GDM1 (cell line): ENCODE measurements around the gene OTP.

Experiments
- DNase-seq: peaks from one replicate; lab custom pipeline; 2025; lab: John Stamatoyannopoulos, UW

OTP gene

DNA sequence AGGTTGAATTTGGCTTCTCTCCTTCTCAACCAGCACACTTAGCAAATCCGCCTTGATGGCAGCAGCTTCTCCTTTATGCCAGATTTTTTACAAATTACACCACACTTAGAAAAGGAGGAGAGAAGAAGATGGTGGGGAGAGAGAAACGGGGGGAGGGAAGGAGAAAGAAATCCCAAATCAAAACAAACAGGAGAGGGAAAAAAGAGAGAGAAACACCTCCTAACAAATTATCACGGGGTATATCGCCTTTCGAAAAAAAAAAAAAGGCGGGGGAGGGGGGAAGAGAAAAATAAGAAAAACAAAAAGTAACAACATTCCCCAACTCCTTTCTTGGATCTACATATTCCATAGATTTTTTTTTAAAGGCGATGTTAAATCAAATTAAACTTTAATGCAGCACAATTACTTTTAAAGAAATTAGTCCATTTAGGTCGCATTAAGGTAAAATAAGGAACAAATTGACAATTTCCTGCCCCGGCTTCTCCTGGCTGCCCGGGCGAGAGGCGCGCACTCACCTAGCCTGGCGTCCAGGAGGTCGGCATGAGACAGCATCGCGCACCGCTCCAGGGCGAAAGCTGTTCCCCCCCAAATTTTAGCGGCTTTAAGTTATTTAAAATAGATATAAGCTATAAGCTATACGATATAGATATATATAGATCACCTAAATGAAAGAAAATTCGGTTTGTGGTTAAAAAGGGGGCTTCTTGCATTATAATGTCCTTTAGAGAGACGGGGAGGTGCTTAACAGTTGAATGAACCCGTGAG, at the start of gene OTP:
Gene OTP (minus strand): TSS at position 716 of the 765 bp plus-strand sequence. CDS start 164 bp downstream, at position 552.
- no peak for DNase-seq

DNA sequence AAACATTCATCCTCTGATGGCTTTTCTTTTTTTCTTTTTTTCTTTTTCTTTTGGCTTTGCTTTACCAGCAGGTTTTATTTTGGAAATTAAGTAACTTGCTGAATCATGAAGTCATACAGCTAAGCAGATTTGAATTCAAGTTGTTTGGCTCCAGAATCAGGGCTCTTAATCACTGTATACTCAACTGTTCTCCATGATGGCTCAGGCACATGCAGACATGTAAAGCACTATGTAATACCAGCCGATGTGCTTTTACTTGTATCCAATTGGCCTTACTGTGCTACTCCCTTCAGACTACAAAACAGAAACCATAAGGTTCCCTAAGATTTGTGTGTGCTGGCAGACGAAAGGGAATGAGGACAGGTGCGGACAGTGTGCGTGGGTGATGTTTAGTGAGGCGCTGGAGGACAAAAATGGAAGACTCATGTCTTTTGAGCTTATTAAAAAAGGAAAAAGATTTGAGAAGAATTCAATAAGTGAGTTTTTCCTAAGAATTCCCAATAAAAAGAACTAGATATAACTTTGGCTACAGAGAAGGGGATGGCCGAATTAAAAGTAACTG, 44.7 kb upstream of the OTP start:
- no peak for DNase-seq

DNA sequence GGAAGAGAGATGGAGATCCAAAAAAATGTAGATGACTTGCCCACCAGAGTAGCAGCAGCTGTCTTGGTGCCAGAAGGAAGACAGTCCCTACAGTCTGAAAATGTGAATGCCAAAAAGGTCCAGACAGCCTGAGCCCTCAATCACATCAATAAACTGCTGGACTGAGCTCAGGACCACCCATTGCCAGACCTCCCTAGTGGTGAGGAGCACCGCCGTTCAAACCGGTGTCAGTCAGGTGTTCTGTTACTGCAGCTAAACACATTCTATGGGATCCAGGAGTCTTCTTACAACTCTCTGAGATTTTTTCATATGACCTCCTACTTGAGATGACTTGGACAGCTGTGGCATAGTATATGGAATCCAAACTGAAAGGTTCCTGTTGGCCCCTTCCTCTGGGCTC, 32.0 kb upstream of the OTP start:
- DNase-seq, result no peak

DNA sequence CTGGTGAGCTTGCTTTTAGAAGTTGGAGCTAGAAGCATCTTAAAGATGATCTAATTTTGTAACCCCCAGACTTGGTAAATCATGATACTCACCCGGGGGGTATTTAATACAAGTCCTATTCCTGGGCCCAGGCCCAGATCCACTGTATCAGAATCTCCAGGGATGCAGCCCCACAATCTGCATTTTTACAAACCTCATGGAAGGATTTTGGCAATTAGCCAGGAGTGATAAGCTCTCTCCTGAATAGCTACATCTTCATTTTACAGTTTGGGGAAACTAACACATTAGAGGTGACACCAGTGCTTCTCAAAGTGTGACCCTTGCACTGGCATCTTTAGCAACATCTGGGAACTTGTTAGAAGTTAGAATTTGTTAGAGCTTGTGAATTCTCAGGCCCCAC, 31.2 kb upstream of the OTP start:
- no peak for DNase-seq

DNA sequence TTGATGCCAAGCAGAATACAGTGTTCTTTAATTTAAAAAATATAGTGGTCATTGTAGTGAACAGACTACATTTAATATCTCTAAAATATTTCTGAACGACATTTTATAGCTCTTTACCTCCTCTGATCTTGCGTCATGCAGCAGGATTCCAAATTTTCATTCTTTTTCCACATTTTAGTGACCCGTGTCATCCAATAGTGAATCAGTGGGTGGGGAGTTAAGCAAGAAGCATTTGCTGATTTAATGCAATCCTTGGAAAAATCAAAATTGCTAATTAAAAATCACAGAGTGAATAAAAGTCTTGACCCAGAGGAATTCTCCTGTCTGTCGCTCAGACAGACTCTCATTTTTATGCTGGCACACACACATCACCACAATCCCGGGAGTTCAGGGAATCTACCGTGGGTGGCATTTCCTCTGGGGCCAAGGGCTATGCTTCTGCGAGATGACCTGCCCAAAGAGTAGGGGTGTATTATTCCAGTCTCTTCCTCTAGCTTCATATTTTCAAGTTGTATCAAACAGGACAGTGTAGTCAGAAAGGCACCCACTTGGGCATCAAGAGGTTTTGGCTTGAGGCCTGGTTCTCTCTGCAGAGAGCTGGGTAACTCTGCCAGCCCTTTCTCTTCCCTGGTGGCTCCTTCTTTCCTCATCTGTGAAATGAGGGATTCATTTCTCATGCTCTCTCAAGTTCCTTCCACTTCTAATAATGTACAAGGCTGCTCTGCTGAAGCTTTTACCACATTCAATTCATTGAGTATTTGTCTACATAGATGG, 24.8 kb upstream of the OTP start:
- DNase-seq, result no peak

DNA sequence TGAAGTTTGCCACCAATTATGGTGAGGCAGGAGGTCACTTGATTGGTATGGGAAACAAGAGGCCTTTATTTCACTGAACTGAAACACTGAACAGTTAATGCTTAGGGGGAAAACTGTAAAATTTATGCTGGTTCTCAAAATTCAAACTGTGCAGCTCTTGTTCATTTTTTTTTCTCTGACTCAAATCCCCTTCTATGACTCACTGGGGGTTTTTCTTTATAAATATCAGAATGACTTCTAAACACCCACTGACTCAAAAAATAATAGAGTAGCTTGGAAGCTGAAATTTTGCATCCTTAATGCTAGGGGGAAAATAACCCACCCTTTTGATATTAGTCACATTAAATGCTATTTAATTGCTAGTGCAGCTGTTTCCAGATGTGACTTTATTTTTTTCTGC, 24.1 kb upstream of the OTP start:
- no peak for DNase-seq

DNA sequence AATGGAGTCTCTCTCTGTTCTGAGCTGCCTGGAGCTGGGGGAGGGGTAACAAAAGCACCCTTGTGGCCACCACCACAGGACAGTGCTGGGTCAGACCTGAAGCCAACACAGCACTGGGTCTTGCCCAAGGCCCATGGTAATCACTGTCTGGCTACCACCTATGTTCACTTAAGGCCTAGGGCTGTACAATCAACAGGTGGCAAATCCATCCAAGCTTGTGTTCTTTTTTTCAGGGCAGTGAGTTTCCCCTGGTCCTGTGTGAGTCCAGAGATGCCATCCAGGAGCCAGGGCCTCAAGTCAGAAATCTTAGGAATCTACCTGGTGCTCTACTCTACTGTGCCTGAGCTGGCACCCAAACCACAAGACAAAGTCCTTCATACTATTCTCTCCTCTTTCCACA, 20.1 kb upstream of the OTP start:
- DNase-seq, result no peak

DNA sequence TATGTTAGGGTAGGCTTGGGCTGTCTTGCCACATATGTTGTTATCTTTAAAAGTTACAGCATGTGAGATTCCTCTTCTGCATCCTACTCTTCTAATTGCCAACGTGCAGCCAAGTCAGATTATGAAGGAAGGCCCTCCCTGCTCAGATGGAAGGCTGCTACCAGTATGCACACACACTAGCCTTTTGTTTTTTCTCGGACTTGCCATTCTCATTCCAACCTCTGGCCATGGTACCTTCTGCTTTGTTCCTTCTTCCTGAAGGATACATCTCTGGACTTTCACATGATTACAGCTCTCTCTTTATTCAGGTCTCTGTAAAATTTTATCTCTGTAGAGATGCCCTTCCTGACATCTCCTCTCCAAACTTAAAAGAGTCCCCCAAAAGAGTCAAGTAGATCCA, 12.8 kb upstream of the OTP start:
- no peak for DNase-seq

DNA sequence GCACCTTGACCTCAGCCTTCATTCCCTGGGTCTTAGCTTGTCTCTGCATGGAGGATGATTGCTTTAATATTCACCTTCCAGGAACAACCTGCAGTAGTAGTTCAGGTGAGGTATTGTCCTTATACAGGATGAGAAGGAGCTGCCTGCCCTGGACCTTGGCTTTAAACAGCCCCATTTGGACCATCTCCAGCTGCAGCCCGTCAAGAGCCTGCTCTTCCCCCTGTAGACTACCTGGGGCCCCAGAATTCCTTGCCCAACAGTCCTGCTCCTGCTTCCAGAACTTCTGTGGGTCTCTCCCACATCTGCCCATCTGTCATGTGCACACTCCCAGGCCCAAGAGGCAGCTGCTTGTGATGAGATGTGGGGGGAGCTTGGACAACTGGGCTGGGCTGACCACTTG, 12.2 kb upstream of the OTP start:
- DNase-seq, result no peak

DNA sequence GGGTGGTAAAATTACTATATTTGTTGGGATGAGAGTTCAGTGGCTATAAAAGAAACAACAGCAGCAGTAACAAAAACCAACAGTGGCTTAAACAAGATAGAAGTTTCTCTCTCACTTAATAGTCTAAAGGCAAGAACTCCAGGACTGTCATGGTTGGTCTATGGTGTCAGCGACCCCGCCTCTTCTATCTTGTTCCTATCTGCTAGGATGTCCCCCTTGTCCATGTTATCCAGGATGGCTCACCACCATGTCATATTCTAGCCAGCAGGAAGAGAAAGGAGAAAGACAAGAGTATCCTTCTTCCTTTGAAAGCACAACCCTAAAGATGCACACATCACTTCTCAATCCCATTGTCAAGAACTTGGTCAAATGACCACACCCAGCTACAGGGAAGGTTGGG, 11.3 kb upstream of the OTP start:
- DNase-seq, result no peak

DNA sequence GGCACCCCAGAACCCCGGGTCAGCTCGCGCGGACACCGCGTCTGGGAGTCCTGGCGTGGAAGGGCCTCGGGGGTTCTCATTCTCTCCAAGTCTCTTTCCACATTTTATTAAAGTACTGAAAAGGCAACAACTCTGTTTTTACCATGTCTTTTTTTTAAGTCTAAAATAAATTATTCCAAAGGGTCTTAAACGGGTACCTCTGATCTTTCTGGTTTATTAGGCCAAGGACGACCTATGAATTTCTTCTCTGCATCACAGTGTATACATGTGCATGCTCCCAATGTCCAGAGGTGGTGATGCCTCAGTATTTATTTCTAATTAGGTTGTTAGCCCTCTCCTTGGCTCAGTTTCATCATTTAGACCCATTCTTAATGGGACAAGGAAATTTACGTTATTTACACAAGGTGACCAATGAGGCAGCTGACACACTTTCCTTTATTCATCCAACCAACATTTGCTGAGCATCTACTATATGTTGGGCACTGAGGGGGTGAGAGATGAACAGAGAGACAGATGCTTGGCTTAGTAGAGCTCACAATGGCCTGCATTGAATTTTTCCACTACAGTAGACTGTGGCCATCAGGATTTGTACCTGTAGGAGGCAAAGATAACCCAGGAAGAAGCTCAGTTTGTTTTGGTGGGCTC, 7.6 kb upstream of the OTP start:
- no peak for DNase-seq

DNA sequence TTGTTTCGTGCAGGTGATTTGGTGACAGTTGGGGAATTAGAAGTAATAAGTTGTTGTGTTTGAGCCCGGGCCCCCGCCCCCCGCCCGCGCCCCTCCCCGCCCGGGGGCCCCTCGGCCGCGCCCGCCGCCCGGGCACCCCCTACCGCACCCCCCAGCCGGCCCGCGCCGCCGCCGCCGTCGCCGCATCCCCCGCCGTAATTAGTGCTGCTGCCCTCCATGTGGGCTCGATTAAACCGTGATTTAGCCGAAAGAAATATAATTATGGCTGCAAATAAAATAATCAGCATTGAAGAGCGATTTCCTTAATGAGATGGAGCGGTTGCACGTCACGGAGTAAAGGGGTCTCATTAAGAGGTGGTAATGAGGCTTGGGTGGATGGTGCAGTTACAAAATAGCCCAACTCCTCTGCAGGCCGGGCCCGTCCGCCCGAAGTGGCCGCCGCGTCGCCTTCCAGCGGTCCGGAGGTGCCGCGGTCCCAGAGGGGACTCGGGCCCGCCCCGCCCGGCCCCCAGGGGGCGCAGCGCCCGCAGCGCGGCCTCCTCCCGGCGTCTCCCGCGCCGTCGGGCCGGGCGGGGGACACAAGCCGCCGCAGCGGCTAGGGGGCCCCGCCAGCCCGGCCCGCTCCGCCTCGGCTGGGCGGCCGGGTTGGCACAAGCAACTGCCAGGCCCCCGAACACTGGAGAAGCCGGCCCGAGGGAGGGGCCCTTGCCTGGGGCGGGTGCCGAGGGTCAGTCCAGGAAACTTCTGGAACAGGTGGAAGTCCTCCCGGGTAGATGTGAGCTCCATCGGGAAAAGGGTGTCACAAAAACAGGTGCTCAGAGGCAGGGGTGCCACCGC, 6.9 kb upstream of the OTP start:
- no peak for DNase-seq

DNA sequence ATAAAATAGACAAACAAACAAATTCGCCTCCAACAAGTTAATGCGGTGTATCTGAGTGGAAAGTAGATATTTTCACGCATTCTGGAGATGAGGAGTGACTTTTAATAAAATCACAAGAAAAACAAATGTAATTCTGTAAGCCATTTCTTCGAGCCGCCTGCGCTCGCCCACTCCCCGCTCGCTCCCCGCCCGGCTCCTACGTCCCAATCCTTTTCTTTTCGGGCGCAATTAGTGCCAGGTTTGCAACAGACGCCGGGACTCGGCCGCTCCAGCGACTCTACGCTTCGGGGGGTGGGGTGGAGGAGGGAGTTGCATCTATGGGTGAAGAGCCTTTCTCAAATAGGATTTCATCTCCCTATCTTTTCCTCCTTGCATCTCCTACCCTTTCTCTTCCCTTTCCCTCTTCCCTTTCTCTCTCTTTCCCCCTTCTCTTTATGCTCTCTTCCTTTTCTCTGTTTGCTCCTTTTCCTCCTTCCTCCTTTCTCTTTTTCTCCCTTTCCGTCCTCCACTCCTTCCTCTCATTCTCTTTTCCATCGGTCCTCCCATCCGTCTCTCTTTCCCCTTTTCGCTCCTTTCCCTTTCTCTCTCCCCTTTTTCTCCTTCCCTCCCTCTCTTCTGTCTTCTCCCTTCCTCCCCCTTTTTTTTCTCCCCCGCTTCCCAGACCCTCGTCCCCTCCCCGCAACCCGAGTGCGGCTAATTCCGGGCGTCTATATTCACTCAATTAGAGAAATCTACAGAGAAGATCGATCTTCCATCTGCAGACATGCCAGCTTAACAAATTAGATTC, 6.1 kb upstream of the OTP start:
- no peak for DNase-seq

DNA sequence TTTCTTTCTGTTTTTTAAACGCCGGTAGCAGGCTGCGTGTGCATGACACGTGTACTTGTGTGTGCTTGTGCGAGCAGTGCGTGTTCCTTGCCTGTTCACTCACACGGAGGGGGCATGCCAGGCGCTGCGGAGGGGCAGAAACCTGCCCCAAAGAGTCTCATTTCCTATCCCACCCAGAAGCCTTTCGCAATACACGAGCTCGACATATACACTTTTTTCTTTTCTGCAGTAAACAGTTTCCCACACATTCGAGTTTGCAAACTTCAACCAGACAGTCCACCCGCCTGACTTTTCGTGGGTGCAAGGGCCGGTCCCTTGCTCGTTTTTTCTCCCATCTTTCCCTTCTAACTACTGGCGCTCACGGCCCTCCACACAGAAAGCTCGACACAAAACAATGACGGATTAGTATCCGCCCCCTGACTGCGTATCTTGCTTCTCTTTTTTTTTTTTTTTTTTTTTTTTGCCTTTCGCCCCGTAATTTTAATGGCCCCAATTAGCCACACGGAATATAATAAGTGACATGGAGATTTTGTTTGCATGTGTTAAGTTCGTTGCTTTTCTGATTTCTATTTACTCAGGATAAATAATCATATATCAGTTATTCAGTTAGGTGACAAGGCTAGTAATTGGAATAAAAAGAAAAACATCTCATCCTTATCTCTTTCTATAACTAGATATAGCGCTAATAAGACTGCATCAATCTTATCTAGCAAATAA, 5.3 kb upstream of the OTP start:
- no peak for DNase-seq

DNA sequence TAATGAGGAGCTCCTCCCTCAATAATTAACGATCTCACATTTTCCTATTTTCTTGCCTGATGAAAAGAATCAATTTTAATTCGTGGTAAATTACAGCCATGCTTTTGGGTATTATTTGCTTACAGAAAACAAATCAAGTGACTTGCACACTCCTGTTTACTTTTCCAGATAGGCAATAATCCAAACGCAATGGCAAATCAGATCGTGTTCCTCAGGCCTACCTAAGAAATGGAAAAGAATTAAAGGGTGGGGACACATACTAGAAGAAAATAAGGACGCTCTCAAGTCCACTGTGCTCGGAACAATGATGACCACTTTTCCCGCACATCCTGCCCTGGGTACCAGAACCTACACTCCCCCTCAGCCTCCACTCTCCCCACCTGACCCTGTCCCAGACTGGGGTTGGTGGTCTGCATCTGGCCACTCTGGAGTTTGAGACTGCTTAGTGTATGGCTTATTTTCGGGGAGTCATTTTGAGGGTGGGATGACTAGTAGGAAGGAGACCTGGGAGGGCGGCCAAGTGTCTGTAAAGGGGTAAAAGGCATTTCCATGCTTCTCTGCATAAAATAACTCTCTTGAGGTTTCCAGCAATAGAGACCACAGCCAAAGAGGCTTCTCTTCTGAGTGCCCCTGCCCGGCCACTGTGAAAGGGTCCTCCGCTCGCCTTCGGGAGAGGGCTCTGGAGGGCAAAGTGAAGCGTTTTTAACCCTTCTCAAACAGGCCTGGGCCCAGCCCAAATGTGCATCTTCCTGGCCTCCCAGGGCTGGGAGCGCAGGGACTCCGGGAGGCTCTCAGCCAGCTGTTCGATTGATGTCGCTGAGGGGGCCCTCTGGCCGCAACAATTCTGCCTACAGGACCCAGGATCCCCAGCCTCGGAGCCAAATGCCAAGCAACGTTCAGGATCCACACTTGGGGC, 4.5 kb upstream of the OTP start:
- DNase-seq, result no peak

DNA sequence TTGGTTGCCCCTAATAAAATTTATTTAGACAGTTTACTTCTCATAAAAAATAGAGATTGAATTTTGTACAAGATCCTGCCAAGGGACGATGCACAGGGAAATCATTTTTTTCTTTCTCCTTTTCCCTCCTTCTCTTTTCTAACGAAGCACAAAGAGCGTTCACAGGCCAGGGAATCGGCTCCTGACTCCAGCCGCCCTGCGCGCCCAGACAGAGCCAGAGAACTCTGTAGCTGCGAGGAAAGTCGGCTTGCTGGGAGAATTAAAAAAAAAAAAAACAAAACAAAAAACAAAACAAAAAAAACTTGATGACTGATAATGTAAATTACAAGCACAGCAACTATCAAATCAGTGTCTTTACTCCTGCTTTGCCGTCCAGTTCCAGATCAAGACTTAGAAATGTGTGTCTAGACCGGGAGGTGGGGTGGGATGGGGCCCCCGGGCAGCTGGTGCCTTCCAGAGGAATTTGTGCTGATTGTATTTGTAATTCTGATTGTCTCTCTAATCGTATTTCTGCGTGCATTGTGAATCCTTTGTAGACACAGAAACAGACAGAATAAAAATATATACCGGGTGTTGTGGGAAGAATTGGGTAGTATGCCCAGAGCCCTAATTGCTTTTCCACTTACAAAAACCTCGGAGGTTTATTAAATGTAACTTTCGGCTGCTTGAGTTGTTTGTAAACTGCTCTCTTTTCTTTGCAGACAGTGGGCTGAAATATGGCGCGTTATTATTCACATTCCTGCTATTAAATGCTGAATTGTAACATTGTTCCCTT, 3.6 kb upstream of the OTP start:
- DNase-seq, result no peak

DNA sequence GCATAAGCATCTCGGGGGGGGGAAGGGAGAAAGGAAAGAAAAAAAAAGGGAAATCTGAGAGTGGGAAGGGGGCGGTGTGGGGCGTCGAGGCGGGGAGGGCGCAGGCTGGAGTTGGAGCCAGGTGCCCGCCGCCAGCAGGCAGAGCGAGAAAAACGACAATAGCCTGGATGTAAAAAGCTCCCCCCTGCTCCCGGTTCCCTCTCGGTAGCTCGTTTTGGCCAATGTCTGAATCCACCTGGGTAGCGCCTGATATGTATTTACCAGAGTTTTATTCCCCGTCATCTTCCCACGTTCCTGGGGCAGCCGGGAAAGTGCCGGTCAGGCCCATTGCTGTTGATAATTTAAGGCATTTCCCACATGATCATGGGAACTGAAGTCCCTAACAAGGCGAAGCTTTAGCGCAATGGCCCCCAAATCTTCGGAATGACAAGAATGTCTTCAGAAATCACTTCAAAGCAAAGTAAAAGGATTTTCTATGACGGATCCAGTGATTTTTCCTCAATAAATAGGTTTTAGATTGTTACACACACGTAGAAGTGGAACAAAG, 3.0 kb upstream of the OTP start:
- DNase-seq, result no peak
